GM06990 (cell line): Measurements from ENCODE around the gene SDF4.
A peak's percentile ranks its signal among the peaks of the same experiment; 100 is the strongest.

Source experiments
- DNase-seq: peaks from one replicate; pipeline ENCODE4 v3.0.0-alpha.2; 2011; ENCODE audit not compliant: insufficient read length; ENCODE audit errors: extremely low read depth
- H3K27me3 ChIP-seq: replicated peaks from 2 replicates; pipeline ENCODE4 v1.6.0; 2011; ENCODE audit warnings: low read length; ENCODE audit not compliant: control insufficient read depth, insufficient read depth
- H3K36me3 ChIP-seq: 2 replicates; pipeline ENCODE4 v1.5.1; 2011; ENCODE audit warnings: low read length; ENCODE audit not compliant: control insufficient read depth, insufficient read depth
- H3K4me3 ChIP-seq: replicated peaks from 2 replicates; pipeline ENCODE4 v1.5.1; 2011; ENCODE audit warnings: low read depth, mild to moderate bottlenecking, control low read depth, low read length
- TF ChIP-seq, protein P1 (sequence below): IDR thresholded peaks from 2 replicates; pipeline ENCODE4 v1.5.1; 2011; ENCODE audit warnings: low read length, control low read depth, mild to moderate bottlenecking, inconsistent platforms; ENCODE audit not compliant: insufficient read depth, poor library complexity, severe bottlenecking

SDF4 gene, protein sequence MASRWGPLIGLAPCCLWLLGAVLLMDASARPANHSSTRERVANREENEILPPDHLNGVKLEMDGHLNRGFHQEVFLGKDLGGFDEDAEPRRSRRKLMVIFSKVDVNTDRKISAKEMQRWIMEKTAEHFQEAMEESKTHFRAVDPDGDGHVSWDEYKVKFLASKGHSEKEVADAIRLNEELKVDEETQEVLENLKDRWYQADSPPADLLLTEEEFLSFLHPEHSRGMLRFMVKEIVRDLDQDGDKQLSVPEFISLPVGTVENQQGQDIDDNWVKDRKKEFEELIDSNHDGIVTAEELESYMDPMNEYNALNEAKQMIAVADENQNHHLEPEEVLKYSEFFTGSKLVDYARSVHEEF

DNA sequence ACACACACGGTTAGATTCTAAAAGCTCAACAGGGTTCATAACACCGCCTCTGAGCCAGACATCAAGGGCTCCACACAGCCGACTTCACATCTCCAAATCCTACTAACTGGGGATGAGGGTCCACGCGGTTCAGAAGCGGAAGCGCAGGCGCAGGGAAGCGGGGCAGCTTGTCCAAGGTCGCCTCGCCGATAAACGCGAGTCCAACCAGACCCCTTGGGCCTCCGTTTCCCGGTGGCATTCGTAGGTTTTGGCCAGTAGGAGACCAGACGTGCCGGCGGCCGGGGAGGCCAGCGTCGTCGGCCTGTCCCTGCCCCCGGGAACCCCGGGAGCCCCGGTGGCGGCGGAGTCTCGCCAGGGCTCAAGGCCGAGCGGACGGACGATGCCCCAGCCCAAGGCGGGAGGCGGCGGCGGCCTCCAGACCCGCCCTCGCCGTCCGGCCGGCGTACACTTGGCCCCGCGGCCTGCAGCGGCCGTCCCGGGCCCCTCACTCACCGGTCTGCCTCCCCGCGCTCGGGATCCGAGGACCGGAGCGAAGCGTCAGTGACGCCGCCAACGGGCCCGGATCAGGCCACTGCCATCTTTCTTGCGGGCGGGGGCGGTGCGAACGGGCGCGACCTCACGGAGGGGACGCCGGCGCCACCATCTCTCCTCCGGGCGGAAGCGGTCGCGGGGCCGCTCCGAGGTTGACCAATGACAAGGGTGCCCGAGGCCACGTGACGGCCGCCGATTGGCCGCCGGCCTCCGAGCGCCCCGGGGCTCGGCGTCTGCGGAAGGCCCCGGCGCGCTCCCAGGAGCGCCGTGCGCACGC, at the start of gene SDF4:
SDF4 (minus strand) TSS at position 602 of the 808 bp plus-strand sequence. CDS start 3,229 bp downstream, outside the sequence.
- TF ChIP-seq, protein P1, sequence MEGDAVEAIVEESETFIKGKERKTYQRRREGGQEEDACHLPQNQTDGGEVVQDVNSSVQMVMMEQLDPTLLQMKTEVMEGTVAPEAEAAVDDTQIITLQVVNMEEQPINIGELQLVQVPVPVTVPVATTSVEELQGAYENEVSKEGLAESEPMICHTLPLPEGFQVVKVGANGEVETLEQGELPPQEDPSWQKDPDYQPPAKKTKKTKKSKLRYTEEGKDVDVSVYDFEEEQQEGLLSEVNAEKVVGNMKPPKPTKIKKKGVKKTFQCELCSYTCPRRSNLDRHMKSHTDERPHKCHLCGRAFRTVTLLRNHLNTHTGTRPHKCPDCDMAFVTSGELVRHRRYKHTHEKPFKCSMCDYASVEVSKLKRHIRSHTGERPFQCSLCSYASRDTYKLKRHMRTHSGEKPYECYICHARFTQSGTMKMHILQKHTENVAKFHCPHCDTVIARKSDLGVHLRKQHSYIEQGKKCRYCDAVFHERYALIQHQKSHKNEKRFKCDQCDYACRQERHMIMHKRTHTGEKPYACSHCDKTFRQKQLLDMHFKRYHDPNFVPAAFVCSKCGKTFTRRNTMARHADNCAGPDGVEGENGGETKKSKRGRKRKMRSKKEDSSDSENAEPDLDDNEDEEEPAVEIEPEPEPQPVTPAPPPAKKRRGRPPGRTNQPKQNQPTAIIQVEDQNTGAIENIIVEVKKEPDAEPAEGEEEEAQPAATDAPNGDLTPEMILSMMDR, result no peak
- H3K27me3 ChIP-seq, result no peaks in the 10 kb centered on the region
- peak within 1 kb of the TSS; percentile 95 for H3K4me3 ChIP-seq
- peaks cover 20% of the 10 kb centered on the region for H3K36me3 ChIP-seq
- peak; percentile 98 for DNase-seq

DNA sequence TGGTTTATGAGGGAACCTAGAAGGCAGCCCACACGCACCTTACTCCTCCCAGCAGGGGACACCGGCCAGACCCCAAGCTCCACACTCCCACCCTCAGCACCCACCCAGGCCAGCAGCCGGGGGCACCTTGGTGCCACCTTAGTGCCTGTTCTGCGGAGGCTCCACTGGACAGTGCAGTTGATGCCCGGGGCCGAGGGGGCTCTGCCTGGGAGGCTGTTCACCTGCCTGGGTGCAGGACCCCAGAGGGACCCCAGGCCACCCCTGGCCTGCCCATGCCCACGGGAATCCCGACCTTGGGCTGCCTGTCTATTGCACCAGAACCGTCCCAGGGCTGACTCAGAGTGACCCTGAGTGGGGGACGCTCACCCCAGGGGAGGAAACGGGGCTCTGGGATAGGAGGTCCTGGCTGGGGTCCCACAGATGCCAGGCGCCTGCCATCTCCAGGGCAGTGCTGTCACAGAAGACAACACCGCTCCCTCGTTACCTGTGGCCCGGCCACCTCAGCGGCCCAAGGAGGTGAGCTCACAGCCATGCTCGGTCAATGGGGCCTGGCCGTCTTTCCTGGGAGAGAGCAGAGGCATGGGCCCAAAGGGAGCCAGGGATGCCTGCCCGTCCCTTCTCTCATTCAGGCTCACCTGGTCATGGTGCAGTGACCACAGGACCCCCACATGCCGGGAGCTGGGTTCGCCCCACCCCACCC, 49.1 kb upstream of the SDF4 start:
- Histone ChIP-seq H3K36me3 (no peaks in the 10 kb centered on the region), H3K4me3 (no peak overlapping the region), H3K27me3 (no peaks in the 10 kb centered on the region)
- DNase-seq, result no peak
- TF ChIP-seq, protein P1, result no peak

DNA sequence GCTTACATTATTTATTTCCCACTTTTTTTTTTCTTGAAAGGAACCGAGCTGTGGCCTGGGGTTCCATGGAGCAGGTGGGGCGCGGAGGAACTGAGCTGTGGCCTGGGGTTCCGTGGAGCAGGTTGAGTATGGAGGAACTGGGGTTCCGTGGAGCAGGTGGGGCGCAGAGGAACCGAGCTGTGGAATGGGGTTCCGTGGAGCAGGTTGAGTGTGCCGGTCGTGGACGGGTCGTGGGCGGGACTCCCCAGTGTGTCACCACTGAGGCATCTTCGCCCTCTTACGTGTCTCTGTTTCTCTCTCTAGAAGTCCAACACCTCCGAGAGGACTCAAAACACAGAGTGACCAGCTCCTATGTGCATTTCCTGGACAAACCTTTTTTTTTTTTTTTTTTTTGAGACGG, 47.2 kb upstream of the SDF4 start:
- TF ChIP-seq, protein P1, result no peak
- Histone ChIP-seq H3K4me3 (no peak overlapping the region), H3K36me3 (no peaks in the 10 kb centered on the region), H3K27me3 (no peaks in the 10 kb centered on the region)
- DNase-seq, result no peak

DNA sequence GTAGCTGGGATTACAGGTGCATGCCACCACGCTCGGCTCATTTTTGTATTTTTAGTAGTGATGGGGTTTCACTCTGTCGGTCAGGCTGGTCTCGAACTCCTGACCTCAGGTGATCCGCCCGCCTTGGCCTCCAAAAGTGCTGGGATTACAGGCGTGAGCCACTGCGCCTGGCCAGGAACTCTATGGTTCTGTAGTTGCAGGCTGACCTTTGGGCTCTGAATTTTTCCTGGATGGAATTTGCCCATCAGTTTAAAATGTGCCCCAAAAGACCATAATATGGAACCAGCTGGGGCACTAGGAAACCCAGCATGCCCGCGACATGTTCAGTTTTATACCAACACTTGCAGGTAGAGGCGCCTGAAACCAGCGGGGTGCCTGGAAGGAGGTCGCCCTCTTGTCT, 46.8 kb upstream of the SDF4 start:
- TF ChIP-seq, protein P1, result no peak
- H3K36me3 ChIP-seq, result no peaks in the 10 kb centered on the region
- no peak overlapping the region for H3K4me3 ChIP-seq
- no peaks in the 10 kb centered on the region for H3K27me3 ChIP-seq
- no peak for DNase-seq

DNA sequence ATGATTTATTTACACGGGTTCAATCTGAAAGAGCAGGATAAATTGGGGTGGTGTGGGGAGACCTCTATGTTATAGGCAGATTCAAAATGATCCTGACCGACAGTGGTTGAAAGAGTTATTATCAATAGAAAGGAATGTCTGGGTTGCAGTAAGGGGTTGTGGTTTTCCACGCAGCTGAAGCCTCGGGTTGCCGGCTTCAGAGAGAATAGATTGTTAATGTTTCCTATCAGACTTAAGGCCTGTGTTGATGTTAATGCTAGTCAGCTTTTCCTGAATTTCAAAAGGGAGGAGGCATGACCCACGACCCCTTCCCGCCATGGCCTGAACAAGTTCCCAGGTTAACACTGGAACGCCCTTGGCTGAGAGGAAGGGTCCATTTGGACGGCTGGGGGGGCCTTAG, 44.0 kb upstream of the SDF4 start:
- Histone ChIP-seq H3K27me3 (no peaks in the 10 kb centered on the region), H3K36me3 (no peaks in the 10 kb centered on the region), H3K4me3 (no peak overlapping the region)
- DNase-seq, result no peak
- TF ChIP-seq, protein P1, result no peak
